Cerebellar nuclear complex (tissue), 1 donor: ENCODE results near the gene SAYSD1.

ENCODE experiments used
- DNase-seq, 2 experiments: peaks; one replicate each; lab custom pipeline; 2025; lab: John Stamatoyannopoulos, UW

The SAYSD1 gene

GRCh38 chr6:39058471-39059147, 56.4 kb downstream of the SAYSD1 start:
- DNase-seq = no peak

- no peak for DNase-seq
These were observed 57.5 kb downstream of the SAYSD1 start for GRCh38 chr6:39057251-39058155.

- no peak for DNase-seq
These were observed 58.3 kb downstream of the SAYSD1 start for GRCh38 chr6:39056681-39057080.

- no peak for DNase-seq
These were observed 58.8 kb downstream of the SAYSD1 start for GRCh38 chr6:39056191-39056590.

- DNase-seq = no peak
These were observed 59.3 kb downstream of the SAYSD1 start for GRCh38 chr6:39055661-39056060.

- no peak for DNase-seq
These were observed 60.3 kb downstream of the SAYSD1 start for GRCh38 chr6:39054577-39055142.
